ENCODE measurements around the gene KIAA0232.

Gene KIAA0232

DNA sequence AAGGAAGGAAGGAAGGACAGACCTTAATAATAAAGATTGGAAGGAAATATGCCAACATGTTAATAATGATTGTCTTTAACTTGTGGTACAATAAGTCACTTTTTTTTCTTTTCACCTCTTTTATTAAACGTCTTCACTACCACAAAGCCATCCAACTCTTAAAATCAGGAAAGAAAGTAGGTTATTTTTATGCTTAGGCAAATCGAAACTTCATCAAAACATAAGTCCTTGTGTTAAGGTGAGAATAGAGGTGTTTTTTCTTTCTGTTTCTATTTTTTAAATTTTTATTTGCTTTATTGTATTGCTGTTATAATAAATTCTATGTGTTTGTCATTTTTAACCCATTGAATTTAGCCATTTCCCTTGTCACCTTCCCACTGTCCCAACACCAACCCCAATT is 40.0 kb upstream of the KIAA0232 start:
- no peak for DNase-seq (ENCODE audit: extremely low spot score)
- POLR2A ChIA-PET: no interaction called here
- CTCF ChIA-PET: interaction anchor here (1.1 kb wide), 1 partner anchor 131 kb away, joined by 4 read pairs; no protein-coding TSS in a partner anchor
- TF ChIP-seq, protein P1, sequence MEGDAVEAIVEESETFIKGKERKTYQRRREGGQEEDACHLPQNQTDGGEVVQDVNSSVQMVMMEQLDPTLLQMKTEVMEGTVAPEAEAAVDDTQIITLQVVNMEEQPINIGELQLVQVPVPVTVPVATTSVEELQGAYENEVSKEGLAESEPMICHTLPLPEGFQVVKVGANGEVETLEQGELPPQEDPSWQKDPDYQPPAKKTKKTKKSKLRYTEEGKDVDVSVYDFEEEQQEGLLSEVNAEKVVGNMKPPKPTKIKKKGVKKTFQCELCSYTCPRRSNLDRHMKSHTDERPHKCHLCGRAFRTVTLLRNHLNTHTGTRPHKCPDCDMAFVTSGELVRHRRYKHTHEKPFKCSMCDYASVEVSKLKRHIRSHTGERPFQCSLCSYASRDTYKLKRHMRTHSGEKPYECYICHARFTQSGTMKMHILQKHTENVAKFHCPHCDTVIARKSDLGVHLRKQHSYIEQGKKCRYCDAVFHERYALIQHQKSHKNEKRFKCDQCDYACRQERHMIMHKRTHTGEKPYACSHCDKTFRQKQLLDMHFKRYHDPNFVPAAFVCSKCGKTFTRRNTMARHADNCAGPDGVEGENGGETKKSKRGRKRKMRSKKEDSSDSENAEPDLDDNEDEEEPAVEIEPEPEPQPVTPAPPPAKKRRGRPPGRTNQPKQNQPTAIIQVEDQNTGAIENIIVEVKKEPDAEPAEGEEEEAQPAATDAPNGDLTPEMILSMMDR (IDR thresholded peaks at IDR 0.05; ENCODE audit: control extremely low read depth, extremely low read depth, low read depth, missing control alignments): no peak

DNA sequence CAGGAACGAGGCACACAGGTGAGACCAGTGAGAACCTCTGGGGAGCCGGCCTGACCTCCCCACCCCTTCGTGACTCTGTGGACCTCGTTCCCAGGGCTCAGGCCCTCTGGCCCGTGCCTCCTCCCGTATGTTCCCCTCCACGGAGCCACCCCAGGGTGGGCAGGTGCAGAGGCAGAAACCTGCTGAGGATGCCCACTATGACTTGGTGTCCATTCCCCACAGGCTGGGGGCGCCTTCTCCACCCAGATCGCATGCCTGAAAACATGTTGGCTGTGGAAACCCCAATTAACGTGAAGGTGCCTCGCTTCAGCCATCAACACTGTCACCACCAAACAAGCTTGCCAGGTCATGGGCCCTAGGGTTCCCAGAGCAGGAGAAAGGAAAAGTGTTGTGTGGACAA is 39.5 kb upstream of the KIAA0232 start:
- no peak for DNase-seq (ENCODE audit: extremely low spot score)
- ChIA-PET POLR2A (no interaction called here), CTCF (interaction anchor here (1.1 to 1.5 kb wide), 2 partner anchors 8 to 131 kb away, joined by 3 to 4 read pairs; no protein-coding TSS in a partner anchor)
- TF ChIP-seq, protein P1 (IDR thresholded peaks at IDR 0.05; ENCODE audit: control extremely low read depth, extremely low read depth, low read depth, missing control alignments): no peak

DNA sequence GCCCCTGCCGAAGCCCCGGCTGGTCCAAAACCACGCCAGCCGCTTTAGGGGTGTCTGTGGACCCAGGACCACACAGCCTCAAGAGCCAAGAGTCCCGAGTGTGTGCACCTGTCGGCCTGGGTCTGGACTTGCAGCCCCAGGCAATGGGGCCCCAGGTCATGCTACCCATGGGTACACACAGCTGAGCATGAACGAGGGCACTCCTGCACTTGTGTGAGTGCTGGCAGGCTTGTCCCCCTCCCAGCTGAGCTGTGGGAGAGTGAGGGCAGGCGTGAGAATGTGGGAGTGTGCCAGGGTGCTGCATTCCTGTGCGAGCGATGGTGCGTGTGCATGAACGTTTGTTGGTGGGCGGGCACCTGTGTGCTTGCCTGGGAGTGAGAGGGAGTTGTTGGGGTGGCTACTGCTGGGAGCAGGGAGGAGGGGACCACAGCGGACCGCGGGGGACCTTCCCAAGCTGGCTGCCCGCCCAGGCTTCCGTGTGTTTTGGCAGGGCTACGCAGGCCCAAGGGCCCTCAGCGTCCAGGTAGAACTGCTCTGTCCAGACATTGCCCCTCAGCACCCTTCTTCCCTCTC is 35.7 kb upstream of the KIAA0232 start:
- CTCF ChIA-PET: no interaction called here
- DNase-seq (ENCODE audit: extremely low spot score): no peak
- TF ChIP-seq, protein P1 (IDR thresholded peaks at IDR 0.05; ENCODE audit: control extremely low read depth, extremely low read depth, low read depth, missing control alignments): no peak
- POLR2A ChIA-PET: interaction anchor here (0.5 kb wide), 1 partner anchor 152 kb away, joined by 5 read pairs; no protein-coding TSS in a partner anchor

DNA sequence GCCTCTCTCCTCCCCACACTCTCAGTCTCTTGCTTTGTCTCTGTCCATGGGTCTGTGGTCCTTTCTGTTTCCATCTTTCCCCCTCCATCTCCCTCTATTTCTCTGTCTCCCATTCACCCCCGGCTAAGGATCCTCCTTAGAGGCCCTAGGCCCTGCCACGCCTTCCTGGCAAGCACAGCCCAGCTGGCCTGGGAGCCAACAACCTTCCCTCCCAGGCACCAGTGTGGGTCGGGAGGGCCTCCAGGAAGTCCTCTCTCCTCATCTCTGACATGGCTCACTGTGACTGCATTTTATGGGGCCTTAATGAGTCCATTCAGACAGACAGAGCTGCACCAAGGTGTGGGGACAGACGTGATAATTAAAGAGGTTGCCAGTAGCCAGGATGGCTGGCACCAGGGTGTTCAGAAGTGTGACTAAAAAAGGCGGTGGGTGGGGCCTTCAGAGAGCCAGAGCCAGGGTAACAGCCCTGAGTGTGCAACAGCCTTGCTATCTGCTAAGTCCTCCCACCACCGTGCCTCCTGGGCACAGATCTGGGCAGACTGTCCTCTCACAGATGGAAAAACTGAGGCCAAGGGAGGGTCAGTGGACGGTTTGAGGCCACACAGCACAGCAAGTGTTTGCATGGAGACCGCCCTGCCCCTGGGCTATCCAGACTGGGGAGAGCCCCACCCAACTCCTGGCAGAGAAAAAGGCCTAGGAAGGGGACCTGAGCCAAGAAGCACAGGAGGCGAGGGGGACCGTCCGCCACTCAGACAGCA is 35.1 kb upstream of the KIAA0232 start:
- DNase-seq (ENCODE audit: extremely low spot score): no peak
- ChIA-PET CTCF (interaction anchor here (1.2 to 1.3 kb wide), 2 partner anchors 24 to 28 kb away, joined by 3 read pairs; no protein-coding TSS in a partner anchor), POLR2A (no interaction called here)
- TF ChIP-seq, protein P1 (IDR thresholded peaks at IDR 0.05; ENCODE audit: control extremely low read depth, extremely low read depth, low read depth, missing control alignments): no peak

DNA sequence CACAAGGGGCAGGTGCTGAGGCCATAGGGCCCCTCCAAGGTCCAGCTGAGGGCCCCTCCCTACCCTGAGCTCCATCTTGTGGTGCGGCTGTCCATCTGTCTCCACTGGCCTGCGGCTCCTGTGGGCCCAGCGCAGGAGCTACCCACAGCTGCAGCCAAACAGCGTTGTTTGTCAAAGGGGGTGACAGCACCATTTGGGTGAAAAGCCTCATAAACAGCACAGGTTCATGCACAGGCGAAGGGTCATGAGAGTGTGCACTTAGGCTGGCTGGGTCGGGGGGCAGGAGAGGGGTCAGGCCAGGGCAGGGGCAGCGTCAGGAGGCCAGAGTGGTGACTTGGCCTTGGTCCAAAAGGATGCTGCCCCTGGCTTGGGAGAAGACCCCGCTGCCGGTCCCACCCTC is 34.2 kb upstream of the KIAA0232 start:
- ChIA-PET CTCF (interaction anchor here (1.2 to 1.3 kb wide), 2 partner anchors 23 to 29 kb away, joined by 3 read pairs; no protein-coding TSS in a partner anchor), POLR2A (no interaction called here)
- TF ChIP-seq, protein P1 (IDR thresholded peaks at IDR 0.05; ENCODE audit: control extremely low read depth, extremely low read depth, low read depth, missing control alignments): no peak
- no peak for DNase-seq (ENCODE audit: extremely low spot score)

DNA sequence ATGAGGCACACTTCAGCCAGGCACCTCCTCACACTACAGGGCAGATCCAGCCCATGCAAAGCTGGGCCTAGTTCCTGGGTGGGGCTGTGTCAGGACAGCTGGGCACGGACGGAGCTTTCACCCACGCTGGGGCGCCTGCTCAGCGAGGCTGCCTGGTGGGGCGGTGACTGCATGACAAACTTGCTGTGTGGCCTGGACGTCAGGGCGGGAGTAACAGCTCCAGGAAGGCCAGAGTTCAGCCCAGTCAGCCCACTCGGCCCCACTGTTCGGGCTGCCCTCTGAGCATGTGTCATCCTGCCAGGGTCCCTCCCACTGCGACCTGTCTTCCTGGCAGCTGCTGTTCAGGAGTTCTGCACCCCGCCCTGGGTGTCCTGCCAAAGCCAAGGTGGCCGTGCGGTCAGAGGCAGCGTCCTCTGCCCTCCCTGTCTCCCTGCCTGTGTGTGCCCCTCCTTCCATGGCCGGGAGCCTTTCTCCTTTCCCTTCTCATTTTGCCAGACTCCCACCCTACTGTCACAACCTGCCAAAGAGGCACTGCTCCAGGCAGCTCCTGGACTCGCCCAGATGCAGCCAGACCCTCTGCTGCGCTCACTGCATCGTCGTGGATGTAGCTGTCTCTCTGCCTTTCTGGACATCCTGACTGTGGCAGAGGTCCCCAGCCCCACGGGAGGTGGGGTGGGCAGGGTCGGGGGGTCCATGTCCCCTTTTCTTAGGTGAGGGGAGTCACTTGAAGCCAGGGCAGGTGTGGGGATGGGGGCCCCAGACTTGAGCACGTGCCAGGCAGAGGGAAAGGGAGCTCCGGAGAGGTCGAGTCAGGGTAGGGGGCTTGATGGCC is 33.0 kb upstream of the KIAA0232 start:
- TF ChIP-seq, protein P1 (IDR thresholded peaks at IDR 0.05; ENCODE audit: control extremely low read depth, extremely low read depth, low read depth, missing control alignments): no peak
- DNase-seq (ENCODE audit: extremely low spot score): no peak
- ChIA-PET POLR2A (no interaction called here), CTCF (interaction anchor here (0.7 to 1.2 kb wide), 2 partner anchors 29 to 124 kb away, joined by 3 to 6 read pairs; no protein-coding TSS in a partner anchor)

All from GM10248 (cell line).